Ishikawa (cell line): ENCODE results near the gene RASAL2.

ENCODE experiments used
- CEBPB ChIP-seq: IDR thresholded peaks from 2 replicates; pipeline ENCODE4 v1.6.1; 2012
- CREB1 ChIP-seq: IDR thresholded peaks from 2 replicates; pipeline ENCODE4 v1.6.1; 2012; ENCODE audit warnings: low read depth
- EGR1 ChIP-seq: IDR thresholded peaks from 2 replicates; pipeline ENCODE4 v1.6.1; 2012
- EP300 ChIP-seq: IDR thresholded peaks from 2 replicates; pipeline ENCODE4 v1.6.1; 2012; ENCODE audit warnings: borderline replicate concordance
- FOXM1 ChIP-seq: IDR thresholded peaks from 2 replicates; pipeline ENCODE4 v1.6.1; 2012; ENCODE audit warnings: low read depth, borderline replicate concordance
- MAX ChIP-seq: IDR thresholded peaks from 2 replicates; pipeline ENCODE4 v1.6.1; 2012
- RAD21 ChIP-seq: IDR thresholded peaks from 2 replicates; pipeline ENCODE4 v1.6.1; 2012; ENCODE audit warnings: low read depth
- REST ChIP-seq: IDR thresholded peaks from 2 replicates; pipeline ENCODE4 v1.6.1; 2012; ENCODE audit warnings: low read depth, mild to moderate bottlenecking
- TAF1 ChIP-seq: IDR thresholded peaks from 2 replicates; pipeline ENCODE4 v1.6.1; 2012; ENCODE audit warnings: low read depth, mild to moderate bottlenecking
- TEAD4 ChIP-seq: IDR thresholded peaks from 2 replicates; pipeline ENCODE4 v1.6.1; 2012
- USF1 ChIP-seq: IDR thresholded peaks from 2 replicates; pipeline ENCODE4 v1.6.1; 2012
- YY1 ChIP-seq: IDR thresholded peaks from 2 replicates; pipeline ENCODE4 v1.6.1; 2012; ENCODE audit warnings: low read depth
- ZBTB7A ChIP-seq: IDR thresholded peaks from 2 replicates; pipeline ENCODE4 v1.6.1; 2012; ENCODE audit warnings: low read depth

- TF ChIP-seq RAD21, result no peak
- TF ChIP-seq EP300, result no peak
- TF ChIP-seq EGR1, result no peak
- no peak for TF ChIP-seq YY1
- no peak for TF ChIP-seq REST
- no peak for TF ChIP-seq TAF1
- no peak for TF ChIP-seq FOXM1
- TF ChIP-seq CREB1, result no peak
- TF ChIP-seq USF1, result no peak
- no peak for TF ChIP-seq CEBPB
- TF ChIP-seq TEAD4, result no peak
- no peak for TF ChIP-seq MAX
- TF ChIP-seq ZBTB7A, result no peak
Observed at GRCh38 chr1:178218550-178218949, 124.6 kb downstream of the RASAL2 start.
